SU-DHL-6 (cell line): ENCODE data around the gene EPHB2.

Source experiments
- H2AFZ ChIP-seq: fragments of 200-600 bp; sonication (generic); 2 replicates; pipeline ENCODE4 v1.6.1; 2014; ENCODE audit warnings: low read depth, mild to moderate bottlenecking, moderate library complexity, mixed read lengths, antibody characterized with exemption, low read length; ENCODE audit not compliant: severe bottlenecking
- H3F3A ChIP-seq: fragments of 200-600 bp; shearing (Covaris generic); 2 replicates; pipeline ENCODE4 v1.6.0; 2016; ENCODE audit warnings: antibody characterized with exemption, mild to moderate bottlenecking; ENCODE audit not compliant: insufficient read depth
- H3K27ac ChIP-seq: fragments of 200-600 bp; sonication (generic); 2 replicates; pipeline ENCODE4 v1.5.1; 2016; ENCODE audit warnings: low read depth, mild to moderate bottlenecking, low read length, moderate library complexity, mixed read lengths
- H3K27me3 ChIP-seq: fragments of 200-600 bp; sonication (generic), shearing (Covaris generic); 2 replicates; pipeline ENCODE4 v1.6.0; 2014; ENCODE audit warnings: mild to moderate bottlenecking, low read length
- H3K36me3 ChIP-seq: fragments of 200-600 bp; sonication (generic); 2 replicates; pipeline ENCODE4 v1.6.1; 2014; ENCODE audit warnings: mild to moderate bottlenecking, low read length, mixed read lengths
- H3K4me2 ChIP-seq: fragments of 300-600, 200-600 bp; shearing (Covaris generic), sonication (generic); 2 replicates; pipeline ENCODE4 v1.6.0; 2014; ENCODE audit warnings: low read length, low read depth, mild to moderate bottlenecking; ENCODE audit not compliant: poor library complexity, severe bottlenecking
- H3K4me3 ChIP-seq: fragments of 200-600 bp; sonication (generic); 2 replicates; pipeline ENCODE4 v1.5.1; 2014; ENCODE audit warnings: antibody characterized with exemption, low read length, mild to moderate bottlenecking, mixed read lengths; ENCODE audit not compliant: insufficient read depth, poor library complexity, severe bottlenecking
- H3K79me2 ChIP-seq: fragments of 200-600 bp; sonication (generic); 2 replicates; pipeline ENCODE4 v1.6.1; 2014; ENCODE audit warnings: mild to moderate bottlenecking, low read length, moderate library complexity; ENCODE audit not compliant: insufficient read depth
- H3K9ac ChIP-seq: fragments of 200-600 bp; sonication (generic); 2 replicates; pipeline ENCODE4 v1.7.0; 2014; ENCODE audit warnings: mild to moderate bottlenecking, low read length
- H3K9me2 ChIP-seq: fragments of 200-600 bp; sonication (generic); replicated peaks from 2 replicates; pipeline ENCODE4 v1.6.1; 2014; ENCODE audit warnings: low read length; ENCODE audit not compliant: insufficient read depth
- H3K9me3 ChIP-seq: fragments of 200-600 bp; sonication (generic); 2 replicates; pipeline ENCODE4 v1.6.1; 2014; ENCODE audit warnings: low read length, mixed read lengths; ENCODE audit not compliant: insufficient read depth
- H4K20me1 ChIP-seq: fragments of 200-600 bp; sonication (generic); 2 replicates; pipeline ENCODE4 v1.6.1; 2014; ENCODE audit warnings: low read depth, mild to moderate bottlenecking, antibody characterized with exemption, low read length, moderate library complexity, mixed read lengths
- EZH2phosphoT487 ChIP-seq: fragments of 200-600 bp; sonication (generic), shearing (Covaris generic); conservative IDR thresholded peaks from 2 replicates; pipeline ENCODE4 v1.6.1; 2018; ENCODE audit warnings: mild to moderate bottlenecking, antibody characterized with exemption, low read length, moderate library complexity, mixed read lengths
- TF ChIP-seq, protein P1 (sequence below): fragments of 200-600 bp; sonication (generic); IDR thresholded peaks from one replicate; pipeline ENCODE4 v1.5.1; 2017; ENCODE audit warnings: antibody characterized with exemption, mild to moderate bottlenecking, low read length, moderate library complexity; ENCODE audit not compliant: insufficient read depth, poor library complexity, severe bottlenecking

The EPHB2 gene

DNA sequence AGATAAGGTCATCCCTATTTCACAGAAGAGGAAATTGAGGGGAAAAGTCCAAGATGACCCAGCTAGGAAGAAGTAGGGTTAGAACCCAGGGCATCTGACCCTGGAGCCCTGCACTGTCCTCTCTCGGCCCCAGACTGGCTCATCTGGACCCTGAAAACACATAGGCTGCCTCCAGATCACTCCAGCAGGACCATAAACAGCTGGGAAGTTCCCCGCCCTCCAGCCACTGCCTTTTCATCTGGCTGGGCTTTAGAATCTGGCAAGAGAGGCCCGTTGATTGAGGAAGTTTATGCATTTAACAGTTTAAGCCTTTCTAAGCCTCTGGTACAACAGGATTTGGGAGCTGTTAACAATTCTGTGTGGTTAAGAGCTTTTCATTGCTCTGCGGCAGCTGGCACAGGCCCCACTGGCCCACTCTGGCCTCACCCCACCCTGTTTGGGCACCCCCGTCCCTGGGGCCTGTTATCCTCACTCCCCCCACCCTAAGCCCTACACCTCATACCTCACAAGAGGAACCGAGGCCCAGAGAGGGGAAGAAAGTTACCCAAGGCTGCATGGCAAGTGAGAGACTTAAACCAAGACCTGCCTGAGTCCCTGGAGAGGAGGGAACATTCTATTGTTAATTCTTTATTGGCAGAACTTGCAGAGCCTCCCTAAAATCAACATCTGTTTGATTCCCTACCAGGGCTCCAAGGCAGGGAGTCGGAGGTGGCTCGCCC, 84.2 kb downstream of the EPHB2 start:
- Histone ChIP-seq H3K4me2 (no peak overlapping the region), H3K9ac (no peak overlapping the region), H3K36me3 (no peaks in the 10 kb centered on the region), H3K9me3 (no peaks in the 10 kb centered on the region), H3K4me3 (no peak overlapping the region), H3F3A (no peaks in the 10 kb centered on the region), H4K20me1 (no peaks in the 10 kb centered on the region), H2AFZ (no peak overlapping the region), H3K27ac (no peak overlapping the region), H3K79me2 (no peaks in the 10 kb centered on the region), H3K27me3 (no peaks in the 10 kb centered on the region), H3K9me2 (no peaks in the 10 kb centered on the region)
- no peak for TF ChIP-seq EZH2phosphoT487
- TF ChIP-seq, protein P1, sequence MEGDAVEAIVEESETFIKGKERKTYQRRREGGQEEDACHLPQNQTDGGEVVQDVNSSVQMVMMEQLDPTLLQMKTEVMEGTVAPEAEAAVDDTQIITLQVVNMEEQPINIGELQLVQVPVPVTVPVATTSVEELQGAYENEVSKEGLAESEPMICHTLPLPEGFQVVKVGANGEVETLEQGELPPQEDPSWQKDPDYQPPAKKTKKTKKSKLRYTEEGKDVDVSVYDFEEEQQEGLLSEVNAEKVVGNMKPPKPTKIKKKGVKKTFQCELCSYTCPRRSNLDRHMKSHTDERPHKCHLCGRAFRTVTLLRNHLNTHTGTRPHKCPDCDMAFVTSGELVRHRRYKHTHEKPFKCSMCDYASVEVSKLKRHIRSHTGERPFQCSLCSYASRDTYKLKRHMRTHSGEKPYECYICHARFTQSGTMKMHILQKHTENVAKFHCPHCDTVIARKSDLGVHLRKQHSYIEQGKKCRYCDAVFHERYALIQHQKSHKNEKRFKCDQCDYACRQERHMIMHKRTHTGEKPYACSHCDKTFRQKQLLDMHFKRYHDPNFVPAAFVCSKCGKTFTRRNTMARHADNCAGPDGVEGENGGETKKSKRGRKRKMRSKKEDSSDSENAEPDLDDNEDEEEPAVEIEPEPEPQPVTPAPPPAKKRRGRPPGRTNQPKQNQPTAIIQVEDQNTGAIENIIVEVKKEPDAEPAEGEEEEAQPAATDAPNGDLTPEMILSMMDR = no peak

DNA sequence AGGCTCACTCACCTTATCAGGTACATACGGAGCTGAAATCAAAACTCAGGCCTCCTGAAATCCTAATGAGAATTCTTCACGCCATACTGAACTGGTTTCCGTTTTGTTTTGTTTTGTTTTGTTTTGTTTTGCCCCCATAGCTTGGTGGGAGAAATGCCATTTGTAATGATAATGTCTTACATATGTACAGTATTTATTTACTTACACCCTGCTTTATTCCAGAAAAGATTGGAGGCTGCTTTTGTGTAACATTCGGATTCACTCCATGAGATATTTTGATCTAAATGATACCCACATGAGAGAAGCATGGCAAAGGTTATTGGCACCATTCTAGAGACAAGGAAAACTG, 84.7 kb downstream of the EPHB2 start:
- H3K4me2 ChIP-seq = no peak overlapping the region
- H3K27me3 ChIP-seq = no peaks in the 10 kb centered on the region
- no peaks in the 10 kb centered on the region for H3K9me2 ChIP-seq
- no peaks in the 10 kb centered on the region for H3K36me3 ChIP-seq
- H4K20me1 ChIP-seq = no peaks in the 10 kb centered on the region
- no peaks in the 10 kb centered on the region for H3F3A ChIP-seq
- H3K4me3 ChIP-seq = no peak overlapping the region
- H3K27ac ChIP-seq = no peak overlapping the region
- no peak for TF ChIP-seq EZH2phosphoT487
- TF ChIP-seq, protein P1 = no peak
- no peak overlapping the region for H3K9ac ChIP-seq
- H3K79me2 ChIP-seq = no peaks in the 10 kb centered on the region
- no peak overlapping the region for H2AFZ ChIP-seq
- no peaks in the 10 kb centered on the region for H3K9me3 ChIP-seq

DNA sequence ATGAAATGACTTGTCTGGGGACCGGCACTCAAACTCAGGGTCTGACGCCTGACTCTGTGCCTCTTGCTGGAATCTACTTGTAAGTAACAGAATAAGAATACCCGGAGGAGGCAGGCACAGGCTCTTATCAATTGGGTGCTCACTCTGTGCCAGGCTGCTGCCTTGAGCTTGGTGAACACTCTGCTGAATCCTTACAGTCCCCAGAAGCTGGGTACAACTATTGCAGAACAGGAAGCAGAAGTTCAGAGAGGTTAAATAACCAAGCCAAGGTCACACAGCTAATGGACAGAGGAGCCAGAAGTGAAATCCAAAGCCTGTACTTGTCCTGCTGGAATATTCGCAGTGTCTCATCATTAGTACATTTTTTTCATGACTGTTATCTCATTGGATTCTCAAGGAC, 86.0 kb downstream of the EPHB2 start:
- Histone ChIP-seq H3K27me3 (no peaks in the 10 kb centered on the region), H3K79me2 (no peaks in the 10 kb centered on the region), H3K9me3 (no peaks in the 10 kb centered on the region), H4K20me1 (no peaks in the 10 kb centered on the region), H2AFZ (no peak overlapping the region), H3K4me2 (no peak overlapping the region), H3F3A (no peaks in the 10 kb centered on the region), H3K9ac (no peak overlapping the region), H3K4me3 (no peak overlapping the region), H3K9me2 (no peaks in the 10 kb centered on the region), H3K36me3 (no peaks in the 10 kb centered on the region), H3K27ac (no peak overlapping the region)
- TF ChIP-seq EZH2phosphoT487 = no peak
- TF ChIP-seq, protein P1 = no peak
